Thymus (tissue), 14 donors: Measurements from ENCODE around the gene ADA. TPM values are rescaled to one million over a fixed set of nuclear protein-coding genes. Genes with fewer than 3 reads are reported as not detected.
"Not testable (repeated sequence)": the region's sequence is repeated elsewhere in the genome, so short reads cannot be mapped to it uniquely, and the experiment has no call there.

Source experiments
- DNase-seq, 9 donors: peaks; one replicate each; pipeline ENCODE4 v3.0.0-alpha.2; 2013; ENCODE audit warnings: low spot score in 9 of 9, low read depth in 6 of 9, missing footprints in 1 of 9
- H3K27ac ChIP-seq, 2 donors: one replicate each; pipeline ENCODE4 v1.5.1; 2013; ENCODE audit warnings: control low read depth in 1 of 2, low read depth in 1 of 2, low read length in 1 of 2, mild to moderate bottlenecking in 1 of 2, moderate library complexity in 1 of 2
- H3K27me3 ChIP-seq, 2 donors: one replicate each; pipeline ENCODE4 v1.5.1; 2013; ENCODE audit warnings: low read length in 1 of 2; ENCODE audit not compliant: control insufficient read depth in 2 of 2, insufficient read depth in 1 of 2
- H3K36me3 ChIP-seq, 2 donors: one replicate each; pipeline ENCODE4 v1.5.1; 2013; ENCODE audit warnings: low read length in 1 of 2, mild to moderate bottlenecking in 1 of 2, moderate library complexity in 1 of 2; ENCODE audit not compliant: control insufficient read depth in 2 of 2, insufficient read depth in 2 of 2
- H3K4me1 ChIP-seq, 2 donors: one replicate each; pipeline ENCODE4 v1.5.1; 2013; ENCODE audit warnings: low read length in 2 of 2; ENCODE audit not compliant: control insufficient read depth in 2 of 2, insufficient read depth in 2 of 2
- H3K4me3 ChIP-seq, 2 donors: one replicate each; pipeline ENCODE4 v1.5.1; 2013; ENCODE audit warnings: low read length in 2 of 2, control low read depth in 1 of 2, mild to moderate bottlenecking in 1 of 2
- H3K9me3 ChIP-seq, 2 donors: one replicate each; pipeline ENCODE4 v1.5.1; 2013; ENCODE audit warnings: low read length in 1 of 2, mild to moderate bottlenecking in 1 of 2; ENCODE audit not compliant: control insufficient read depth in 2 of 2, insufficient read depth in 1 of 2
- WGBS: extraction: QIAGEN DNeasy Blood & Tissue Kit; methylation state at CpG from one replicate; pipeline ENCODE4 v1.1.7; 2013; 5-methylcytosine and 5-hydroxymethylcytosine counted together
- long read RNA-seq, 10 donors: transcript quantifications; one replicate each; lab custom pipeline, GENCODE V29; 2026
- polyA plus RNA-seq: library from polyadenylated mRNA; stranded (reverse); fragments of 200-250 nt; gene quantifications from one replicate; pipeline ENCODE4 v1.2.3, GENCODE V29; 2013
- total RNA-seq: library from RNA; stranded (reverse); fragments of 120-200 nt; gene quantifications from one replicate; pipeline ENCODE4 v1.2.4, GENCODE V29; 2013
- donor health status: healthy.

Gene ADA
- total RNA-seq (296 TPM), polyA plus RNA-seq (61.1 TPM)
- long read RNA-seq, donor 1, transcript ADA-201 (12 exons, 1,539 nt): major isoform, 28 of 39 reads
- long read RNA-seq, donor 1, transcript ADA-207 (11 exons, 1,128 nt): minor isoform, 7 of 39 reads
- long read RNA-seq, donor 1, partial matches to known transcripts: 0 of 39 reads
- long read RNA-seq, donor 1, other reads (novel, unspliced or antisense): 0 of 39 reads
- long read RNA-seq, donor 2, transcript ADA-207 (11 exons, 1,128 nt): minor isoform, 19 of 443 reads
- long read RNA-seq, donor 2, transcript ADA-203 (11 exons, 1,276 nt): minor isoform, 10 of 443 reads
- long read RNA-seq, donor 2, transcript ADA-201 (12 exons, 1,539 nt): major isoform, 272 of 443 reads
- long read RNA-seq, donor 2, partial matches to known transcripts: 82 of 443 reads
- long read RNA-seq, donor 2, other reads (novel, unspliced or antisense): 56 of 443 reads
- long read RNA-seq, donor 3, transcript ADA-209 (4 exons, 549 nt): minor isoform, 7 of 566 reads
- long read RNA-seq, donor 3, transcript ADA-201 (12 exons, 1,539 nt): major isoform, 321 of 566 reads
- long read RNA-seq, donor 3, transcript ADA-207 (11 exons, 1,128 nt): minor isoform, 31 of 566 reads
- long read RNA-seq, donor 3, transcript ADA-203 (11 exons, 1,276 nt): minor isoform, 13 of 566 reads
- long read RNA-seq, donor 3, partial matches to known transcripts: 135 of 566 reads
- long read RNA-seq, donor 3, other reads (novel, unspliced or antisense): 55 of 566 reads
- long read RNA-seq, donor 4, transcript ADA-207 (11 exons, 1,128 nt): minor isoform, 7 of 102 reads
- long read RNA-seq, donor 4, transcript ADA-201 (12 exons, 1,539 nt): major isoform, 74 of 102 reads
- long read RNA-seq, donor 4, partial matches to known transcripts: 7 of 102 reads
- long read RNA-seq, donor 4, other reads (novel, unspliced or antisense): 8 of 102 reads
- long read RNA-seq, donor 5, transcript ADA-209 (4 exons, 549 nt): minor isoform, 6 of 401 reads
- long read RNA-seq, donor 5, transcript ADA-201 (12 exons, 1,539 nt): major isoform, 211 of 401 reads
- long read RNA-seq, donor 5, transcript ADA-203 (11 exons, 1,276 nt): minor isoform, 10 of 401 reads
- long read RNA-seq, donor 5, transcript ADA-207 (11 exons, 1,128 nt): minor isoform, 20 of 401 reads
- long read RNA-seq, donor 5, partial matches to known transcripts: 102 of 401 reads
- long read RNA-seq, donor 5, other reads (novel, unspliced or antisense): 51 of 401 reads
- long read RNA-seq, donor 6, transcript ADA-201 (12 exons, 1,539 nt): major isoform, 127 of 173 reads
- long read RNA-seq, donor 6, transcript ADA-207 (11 exons, 1,128 nt): minor isoform, 10 of 173 reads
- long read RNA-seq, donor 6, partial matches to known transcripts: 12 of 173 reads
- long read RNA-seq, donor 6, other reads (novel, unspliced or antisense): 18 of 173 reads
- long read RNA-seq, donor 7, transcript ADA-209 (4 exons, 549 nt): minor isoform, 11 of 305 reads
- long read RNA-seq, donor 7, transcript ADA-201 (12 exons, 1,539 nt): major isoform, 178 of 305 reads
- long read RNA-seq, donor 7, transcript ADA-207 (11 exons, 1,128 nt): minor isoform, 22 of 305 reads
- long read RNA-seq, donor 7, partial matches to known transcripts: 60 of 305 reads
- long read RNA-seq, donor 7, other reads (novel, unspliced or antisense): 26 of 305 reads
- long read RNA-seq, donor 8, transcript ADA-201 (12 exons, 1,539 nt): major isoform, 35 of 40 reads
- long read RNA-seq, donor 8, transcript ADA-207 (11 exons, 1,128 nt): minor isoform, 5 of 40 reads
- long read RNA-seq, donor 8, partial matches to known transcripts: 0 of 40 reads
- long read RNA-seq, donor 8, other reads (novel, unspliced or antisense): 0 of 40 reads
- long read RNA-seq, donor 9, transcript ADA-207 (11 exons, 1,128 nt): minor isoform, 19 of 241 reads
- long read RNA-seq, donor 9, transcript ADA-203 (11 exons, 1,276 nt): minor isoform, 8 of 241 reads
- long read RNA-seq, donor 9, transcript ADA-201 (12 exons, 1,539 nt): major isoform, 156 of 241 reads
- long read RNA-seq, donor 9, partial matches to known transcripts: 27 of 241 reads
- long read RNA-seq, donor 9, other reads (novel, unspliced or antisense): 28 of 241 reads
- long read RNA-seq, donor 10, transcript ADA-203 (11 exons, 1,276 nt): minor isoform, 6 of 259 reads
- long read RNA-seq, donor 10, transcript ADA-201 (12 exons, 1,539 nt): major isoform, 180 of 259 reads
- long read RNA-seq, donor 10, transcript ADA-207 (11 exons, 1,128 nt): minor isoform, 10 of 259 reads
- long read RNA-seq, donor 10, partial matches to known transcripts: 30 of 259 reads
- long read RNA-seq, donor 10, other reads (novel, unspliced or antisense): 31 of 259 reads

GRCh38 chr20:44651684-44652423 lies at the start of gene ADA:
TSS of gene ADA (minus strand) at chr20:44651699. CDS start at chr20:44651607, 92 bp downstream.
- under 1% methylated on average over 68 of the region's 68 CpGs for WGBS
- peak in 3 of 9 donors; percentile 55 to 81 (median 61) for DNase-seq
- H3K9me3 ChIP-seq: peaks cover 0 to 1% of the 10 kb centered on the region in 2 donors
- peak within 1 kb of the TSS; percentile 92 to 97 for H3K27ac ChIP-seq
- H3K36me3 ChIP-seq: peaks cover 3 to 28% of the 10 kb centered on the region in 2 donors
- H3K4me1 ChIP-seq: peaks cover 26 to 45% of the 10 kb centered on the region in 2 donors
- peak within 1 kb of the TSS; percentile 93 to 96 for H3K4me3 ChIP-seq
- H3K27me3 ChIP-seq: no peaks in the 10 kb centered on the region

- Histone ChIP-seq H3K36me3 (no peaks in the 10 kb centered on the region), H3K27me3 (no peaks in the 10 kb centered on the region), H3K27ac (no peak overlapping the region), H3K9me3 (no peaks in the 10 kb centered on the region), H3K4me3 (no peak overlapping the region), H3K4me1 (no peaks in the 10 kb centered on the region)
- DNase-seq: no peak
- 97% methylated on average over 11 of the region's 11 CpGs for WGBS
These were observed 48.8 kb upstream of the ADA start for GRCh38 chr20:44700306-44700705.

- no peak for DNase-seq
- Histone ChIP-seq H3K27me3 (no peaks in the 10 kb centered on the region), H3K4me1 (no peaks in the 10 kb centered on the region), H3K27ac (no peak overlapping the region), H3K4me3 (no peak overlapping the region), H3K9me3 (no peaks in the 10 kb centered on the region), H3K36me3 (no peaks in the 10 kb centered on the region)
- WGBS: 97% methylated on average over 3 of the region's 3 CpGs
These were observed 46.9 kb upstream of the ADA start for GRCh38 chr20:44698351-44698750.

GRCh38 chr20:44697041-44697440 lies 45.5 kb upstream of the ADA start:
- not testable (repeated sequence) for H3K36me3 ChIP-seq, H3K27ac ChIP-seq, DNase-seq, H3K27me3 ChIP-seq, H3K4me1 ChIP-seq, H3K4me3 ChIP-seq, H3K9me3 ChIP-seq
- WGBS: 98% methylated on average over 5 of the region's 5 CpGs

- WGBS: 94% methylated on average over 3 of the region's 3 CpGs
- DNase-seq: no peak
- Histone ChIP-seq H3K27ac (no peak overlapping the region), H3K27me3 (peaks cover 0 to 2% of the 10 kb centered on the region in 2 donors), H3K36me3 (no peaks in the 10 kb centered on the region), H3K4me3 (no peak overlapping the region), H3K9me3 (no peaks in the 10 kb centered on the region), H3K4me1 (no peaks in the 10 kb centered on the region)
These were observed 44.8 kb upstream of the ADA start for GRCh38 chr20:44696315-44696714.

- no peak overlapping the region for H3K4me3 ChIP-seq
- no peaks in the 10 kb centered on the region for H3K4me1 ChIP-seq
- no peak for DNase-seq
- H3K27ac ChIP-seq: no peak overlapping the region
- H3K9me3 ChIP-seq: no peaks in the 10 kb centered on the region
- H3K27me3 ChIP-seq: peaks cover 0 to 2% of the 10 kb centered on the region in 2 donors
- H3K36me3 ChIP-seq: no peaks in the 10 kb centered on the region
These were observed 44.3 kb upstream of the ADA start for GRCh38 chr20:44695674-44696300.

- H3K27ac ChIP-seq: no peak overlapping the region
- DNase-seq: no peak
- 57% methylated on average over 2 of the region's 2 CpGs for WGBS
- no peaks in the 10 kb centered on the region for H3K4me1 ChIP-seq
- no peak overlapping the region for H3K4me3 ChIP-seq
- H3K27me3 ChIP-seq: peaks cover 0 to 2% of the 10 kb centered on the region in 2 donors
- no peaks in the 10 kb centered on the region for H3K36me3 ChIP-seq
- H3K9me3 ChIP-seq: no peaks in the 10 kb centered on the region
These were observed 43.8 kb upstream of the ADA start for GRCh38 chr20:44695295-44695673.
